Measurements from ENCODE around the gene NTN1. TPM values are rescaled to one million over a fixed set of nuclear protein-coding genes. Genes with fewer than 3 reads are reported as not detected.

Gene NTN1
- total RNA-seq, 4 donors from 2014 or later = 3.3 to 19.2 (median 10.4) TPM

GRCh38 chr17:9080983-9081382, 59.7 kb downstream of the NTN1 start:
- Histone ChIP-seq H3K9me3 (no peaks in the 10 kb centered on the region), H3K27me3 (no peaks in the 10 kb centered on the region), H3K4me3 (no peak overlapping the region), H3K27ac (no peak overlapping the region), H3K36me3 (no peaks in the 10 kb centered on the region), H3K4me1 (no peaks in the 10 kb centered on the region)
- TF ChIP-seq CTCF (IDR thresholded peaks at IDR 0.05) (no peak), POLR2A (IDR thresholded peaks at IDR 0.05) (no peak)
- no peak for DNase-seq
- intact Hi-C loops (cut with DNase I; ENCODE audit: low total_unique reads) = no loop called here

GRCh38 chr17:9086577-9086976, 65.3 kb downstream of the NTN1 start:
- H3K4me3 ChIP-seq = no peak overlapping the region
- H3K9me3 ChIP-seq = no peaks in the 10 kb centered on the region
- no peak overlapping the region for H3K27ac ChIP-seq
- no peaks in the 10 kb centered on the region for H3K4me1 ChIP-seq
- DNase-seq = no peak
- TF ChIP-seq CTCF (IDR thresholded peaks at IDR 0.05) (no peak), POLR2A (IDR thresholded peaks at IDR 0.05) (no peak)
- H3K36me3 ChIP-seq = no peaks in the 10 kb centered on the region
- intact Hi-C loops (cut with DNase I; ENCODE audit: low total_unique reads) = no loop called here
- H3K27me3 ChIP-seq = no peaks in the 10 kb centered on the region

GRCh38 chr17:9087921-9088320, 66.6 kb downstream of the NTN1 start:
- H3K36me3 ChIP-seq = no peaks in the 10 kb centered on the region
- no peaks in the 10 kb centered on the region for H3K4me1 ChIP-seq
- H3K9me3 ChIP-seq = no peaks in the 10 kb centered on the region
- no peak overlapping the region for H3K4me3 ChIP-seq
- intact Hi-C loops (cut with DNase I; ENCODE audit: low total_unique reads) = no loop called here
- TF ChIP-seq POLR2A (IDR thresholded peaks at IDR 0.05) = no peak
- no peak for TF ChIP-seq CTCF (IDR thresholded peaks at IDR 0.05)
- DNase-seq = no peak
- no peak overlapping the region for H3K27ac ChIP-seq
- no peaks in the 10 kb centered on the region for H3K27me3 ChIP-seq

- TF ChIP-seq POLR2A (IDR thresholded peaks at IDR 0.05) (no peak), CTCF (IDR thresholded peaks at IDR 0.05) (no peak)
- H3K9me3 ChIP-seq = no peaks in the 10 kb centered on the region
- H3K4me1 ChIP-seq = no peaks in the 10 kb centered on the region
- DNase-seq = no peak
- no peak overlapping the region for H3K27ac ChIP-seq
- H3K36me3 ChIP-seq = no peaks in the 10 kb centered on the region
- H3K4me3 ChIP-seq = no peak overlapping the region
- intact Hi-C loops (cut with DNase I; ENCODE audit: low total_unique reads) = no loop called here
- H3K27me3 ChIP-seq = no peaks in the 10 kb centered on the region
These were observed 69.4 kb downstream of the NTN1 start for GRCh38 chr17:9090641-9091096.

- Histone ChIP-seq H3K27ac (no peak overlapping the region), H3K4me3 (no peak overlapping the region), H3K4me1 (no peaks in the 10 kb centered on the region), H3K27me3 (no peaks in the 10 kb centered on the region), H3K9me3 (no peaks in the 10 kb centered on the region), H3K36me3 (no peaks in the 10 kb centered on the region)
- TF ChIP-seq CTCF (IDR thresholded peaks at IDR 0.05) = no peak
- no peak for TF ChIP-seq POLR2A (IDR thresholded peaks at IDR 0.05)
- intact Hi-C loops (cut with DNase I; ENCODE audit: low total_unique reads) = no loop called here
- DNase-seq = no peak
These were observed 72.9 kb downstream of the NTN1 start for GRCh38 chr17:9094193-9094592.

Data from uterus (tissue), 4 donors.